Hindlimb muscle (tissue), 1 donor: ENCODE data around the gene KCTD21. TPM values are rescaled to one million over a fixed set of nuclear protein-coding genes. Genes with fewer than 3 reads are reported as not detected.
A peak's percentile ranks its signal among the peaks of the same experiment; 100 is the strongest.

Source experiments
- DNase-seq: peaks from one replicate; pipeline ENCODE4 v3.0.0-alpha.2; 2013
- polyA plus RNA-seq: library from polyadenylated mRNA; unstranded; fragments of 120-200 nt; gene quantifications from one replicate; pipeline ENCODE4 v1.2.1, GENCODE V29; 2013; ENCODE audit not compliant: insufficient read length

Gene KCTD21
- polyA plus RNA-seq, 1 donor, result 8.2 TPM

DNA sequence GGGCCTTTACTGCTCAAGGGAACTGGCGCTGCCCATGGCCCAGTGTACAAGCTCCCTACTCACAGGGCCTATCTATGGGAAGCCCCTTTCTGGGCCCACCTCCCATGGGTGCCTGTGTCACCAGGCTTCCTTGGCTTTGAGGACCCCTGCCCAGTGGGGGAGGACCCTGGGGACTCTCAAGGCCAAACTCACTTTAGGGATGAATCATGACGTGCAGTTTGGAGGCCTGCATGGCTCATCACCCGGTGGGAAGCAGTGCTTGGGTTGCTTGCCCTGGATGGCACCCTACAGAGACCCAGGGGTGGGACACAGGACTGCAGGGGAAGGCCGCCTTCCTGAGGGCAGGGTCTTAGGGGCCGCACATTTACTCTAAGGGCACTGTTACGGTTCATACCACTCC, 16.5 kb downstream of the KCTD21 start:
- no peak for DNase-seq

GRCh38 chr11:78170874-78171549, 17.4 kb downstream of the KCTD21 start:
- no peak for DNase-seq

DNA sequence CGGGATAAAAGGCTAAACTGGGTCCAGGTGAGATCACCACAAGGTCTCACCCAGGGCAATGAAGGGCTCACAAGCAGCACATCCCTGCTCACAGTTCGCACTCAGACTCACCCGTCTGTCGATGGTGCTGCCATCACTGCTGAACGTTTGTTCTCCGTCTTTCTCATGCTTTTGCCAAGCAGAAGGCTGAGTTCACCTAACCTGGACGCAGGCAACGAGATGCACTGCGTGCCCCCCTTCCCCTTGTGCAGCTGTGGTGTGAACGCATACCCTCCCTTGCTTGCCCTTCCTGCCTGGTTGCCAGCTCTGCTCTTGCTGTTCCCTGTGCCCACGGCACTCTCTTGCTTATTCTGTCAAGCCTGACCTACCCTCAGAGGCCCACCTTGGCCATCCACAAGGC, 18.0 kb downstream of the KCTD21 start:
- DNase-seq, result no peak

DNA sequence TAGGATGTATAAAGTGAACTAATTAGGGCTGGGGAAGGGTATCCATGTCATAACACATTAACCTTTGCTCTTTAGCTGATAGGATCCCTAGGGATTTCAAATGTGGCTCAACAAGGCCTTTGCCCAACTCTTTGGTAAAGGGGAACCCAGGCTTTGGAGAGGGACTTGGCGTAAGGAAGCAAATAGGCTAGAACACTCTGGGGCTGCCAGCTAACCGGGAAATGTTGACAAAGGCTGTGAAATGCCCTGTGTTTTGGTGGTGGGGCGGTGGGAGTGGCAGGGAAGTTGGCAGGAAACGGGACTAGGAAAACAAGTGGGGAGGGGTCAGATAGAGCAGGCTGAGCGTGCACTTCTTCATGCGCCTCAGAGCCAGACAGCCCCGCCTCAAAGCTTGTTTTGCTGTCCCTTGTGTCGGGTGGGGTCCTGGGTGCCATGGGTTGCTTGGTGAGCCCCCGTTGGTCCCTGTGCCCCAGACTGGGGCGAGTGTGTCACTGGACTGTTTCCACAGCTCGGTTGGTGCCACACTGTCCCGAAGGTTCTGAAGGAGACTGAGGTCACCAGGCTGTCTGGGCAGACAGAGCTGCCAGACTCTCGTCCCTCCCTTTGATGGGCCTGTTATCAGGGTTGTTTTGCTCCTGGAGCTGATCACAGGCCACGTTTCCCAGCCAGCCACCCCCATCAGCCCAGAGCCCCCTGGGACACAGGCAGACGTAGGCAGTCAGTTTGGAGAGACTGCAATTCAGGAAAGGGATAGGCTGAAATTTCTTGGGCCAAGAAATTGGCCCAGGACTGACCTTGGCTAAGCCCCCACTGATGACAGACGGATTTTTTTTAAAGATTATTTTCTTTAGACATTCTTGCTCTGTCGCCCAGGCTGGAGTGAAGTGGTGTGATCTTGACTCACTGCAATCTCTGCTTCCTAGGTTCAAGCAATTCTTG, 19.6 kb downstream of the KCTD21 start:
- peak; percentile 43 for DNase-seq

GRCh38 chr11:78166855-78167469, 21.5 kb downstream of the KCTD21 start:
- no peak for DNase-seq

DNA sequence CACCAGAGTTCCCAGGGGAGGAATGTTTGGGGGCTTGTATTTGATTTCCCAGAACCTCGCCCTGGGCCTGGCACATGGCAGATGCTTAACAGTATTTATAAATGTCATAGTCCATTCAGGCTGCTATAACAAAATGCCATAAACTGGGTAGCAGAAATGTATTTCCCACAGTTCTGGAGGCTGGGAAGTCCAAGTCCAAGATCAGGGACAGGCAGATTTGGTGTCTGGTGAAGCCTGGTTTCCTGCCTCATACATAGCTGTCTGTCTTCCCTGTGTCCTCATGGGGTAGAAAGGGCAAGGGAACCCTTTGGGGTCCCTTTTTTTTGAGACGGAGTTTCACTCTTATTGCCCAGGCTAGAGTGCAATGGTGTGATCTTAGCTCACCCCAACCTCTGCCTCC, 24.0 kb downstream of the KCTD21 start:
- DNase-seq, result no peak

DNA sequence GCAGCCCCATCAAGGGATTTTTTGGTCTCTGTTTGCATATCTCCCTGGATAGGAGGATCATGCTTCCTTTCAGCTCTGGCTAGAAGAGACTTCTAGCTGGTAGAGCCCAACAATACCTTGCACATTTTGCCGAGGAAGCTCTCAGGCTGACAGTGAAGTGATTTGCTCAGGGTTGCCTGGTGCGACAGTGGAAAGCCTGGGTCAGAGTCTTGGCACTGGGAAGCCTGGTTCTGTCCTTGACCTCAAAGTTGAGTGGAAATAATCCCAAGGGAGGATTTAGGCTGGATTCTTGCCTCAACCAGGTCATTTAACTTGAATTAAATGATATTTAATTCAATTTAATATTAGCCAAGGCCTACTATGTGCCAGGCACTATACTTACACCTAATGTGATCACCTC, 24.6 kb downstream of the KCTD21 start:
- no peak for DNase-seq

- DNase-seq, result peak; percentile 29
These were observed 26.5 kb downstream of the KCTD21 start for GRCh38 chr11:78161962-78162371.

DNA sequence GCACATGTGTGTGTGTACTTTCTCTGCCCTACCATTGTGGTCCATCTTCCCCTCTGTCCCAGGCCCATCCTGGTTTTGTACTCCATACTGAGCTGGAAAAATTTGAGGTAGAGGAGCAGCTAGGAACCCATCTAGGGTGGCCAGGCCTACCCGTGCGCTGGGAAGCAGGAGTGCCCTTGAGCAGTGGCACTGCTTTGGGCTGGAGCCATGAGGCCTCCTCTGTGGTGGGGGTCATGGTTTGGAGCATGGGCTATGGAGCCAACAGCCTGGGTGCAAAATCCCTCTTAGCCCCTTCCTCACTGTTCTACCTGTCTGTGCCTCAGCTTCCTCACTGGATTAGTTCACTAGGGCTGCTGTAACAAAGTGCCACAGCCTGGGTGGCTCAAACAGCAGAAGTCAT, 27.1 kb downstream of the KCTD21 start:
- no peak for DNase-seq

DNA sequence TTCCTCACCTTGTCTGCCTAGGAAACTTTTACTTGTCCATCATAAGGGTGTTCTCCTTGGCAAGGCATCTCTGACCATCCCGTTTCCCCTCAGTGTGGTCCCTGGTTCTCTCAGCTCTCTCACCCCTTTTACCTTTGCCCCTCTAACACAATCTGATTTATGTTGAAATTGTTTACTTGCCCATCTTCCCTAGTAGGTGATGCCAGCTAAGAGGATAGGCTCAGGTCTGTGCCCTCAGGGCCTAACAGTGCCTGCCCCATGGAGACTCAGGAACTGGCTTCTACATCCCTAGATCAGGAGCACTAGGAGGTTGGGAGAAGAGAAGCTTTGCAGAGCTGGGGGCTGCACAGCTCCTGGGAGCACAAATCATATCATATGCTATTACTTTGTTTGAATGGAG, 27.9 kb downstream of the KCTD21 start:
- no peak for DNase-seq

DNA sequence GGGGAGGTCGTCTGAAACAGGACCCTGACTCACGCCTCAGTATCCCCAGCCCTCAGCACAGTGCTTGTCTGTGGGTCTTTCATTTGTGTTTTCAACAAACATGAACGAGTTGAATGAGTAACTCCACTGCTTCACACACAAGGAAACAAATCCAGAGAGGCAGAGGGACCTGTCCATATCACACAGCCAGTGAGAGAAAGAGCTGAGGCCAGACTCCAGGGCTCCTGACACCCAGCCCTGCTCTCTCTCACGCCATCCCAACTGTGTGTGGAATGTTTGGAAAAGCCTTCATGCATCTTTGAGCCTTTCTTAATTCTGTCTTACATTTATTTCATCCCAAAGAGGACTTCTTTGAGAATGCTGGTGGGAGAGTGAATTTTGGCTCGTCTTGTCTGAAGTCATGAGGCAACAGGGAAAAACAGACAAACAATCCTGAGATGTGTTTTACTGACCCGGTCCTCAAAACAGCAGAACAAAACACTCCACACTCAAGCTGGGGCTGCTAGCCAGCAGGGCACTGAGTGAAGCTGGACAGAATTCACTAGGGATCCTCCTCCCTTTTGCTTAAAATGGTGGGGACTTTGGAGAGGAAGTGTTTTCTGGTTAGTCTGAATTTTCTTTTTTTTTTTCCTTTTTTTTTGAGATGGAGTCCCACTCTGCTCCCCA, 29.3 kb downstream of the KCTD21 start:
- DNase-seq, result no peak

DNA sequence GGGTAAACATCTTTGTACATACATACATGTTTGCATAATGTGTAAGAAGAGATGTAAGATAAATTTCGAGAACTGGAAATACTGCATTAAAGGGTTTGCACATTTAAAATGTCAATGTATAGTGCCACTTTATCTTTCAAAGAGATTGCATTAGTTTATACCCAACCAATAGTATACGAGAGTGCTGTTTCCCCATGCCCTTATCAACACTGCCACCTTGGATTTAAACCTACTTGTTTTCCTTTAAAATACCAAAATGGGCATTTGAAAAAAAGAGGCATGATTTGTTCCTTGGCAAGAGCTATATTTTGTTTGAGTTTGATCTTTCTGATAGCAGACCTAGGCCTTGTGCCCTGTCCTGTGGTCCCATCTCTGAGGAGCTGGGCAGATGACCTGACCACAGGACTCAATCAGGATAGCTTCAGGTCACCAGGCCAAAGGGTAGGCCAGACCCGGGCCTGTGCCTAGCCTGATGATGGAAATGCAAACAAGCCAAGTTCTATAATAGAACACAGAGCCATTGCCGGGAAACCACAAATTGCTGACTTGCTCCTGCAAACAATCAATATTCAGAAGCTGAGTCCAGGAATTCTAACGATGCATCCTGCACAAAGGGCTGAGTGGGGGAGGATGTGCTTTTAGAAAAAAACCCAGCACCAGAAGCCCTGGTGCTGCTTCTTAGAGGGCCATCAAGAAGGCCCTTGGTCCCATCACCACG, 32.1 kb downstream of the KCTD21 start:
- DNase-seq, result no peak

- no peak for DNase-seq
These were observed 36.6 kb downstream of the KCTD21 start for GRCh38 chr11:78151804-78152203.

- no peak for DNase-seq
These were observed 37.7 kb downstream of the KCTD21 start for GRCh38 chr11:78150754-78151153.

- DNase-seq, result no peak
These were observed 38.1 kb downstream of the KCTD21 start for GRCh38 chr11:78150346-78150745.

DNA sequence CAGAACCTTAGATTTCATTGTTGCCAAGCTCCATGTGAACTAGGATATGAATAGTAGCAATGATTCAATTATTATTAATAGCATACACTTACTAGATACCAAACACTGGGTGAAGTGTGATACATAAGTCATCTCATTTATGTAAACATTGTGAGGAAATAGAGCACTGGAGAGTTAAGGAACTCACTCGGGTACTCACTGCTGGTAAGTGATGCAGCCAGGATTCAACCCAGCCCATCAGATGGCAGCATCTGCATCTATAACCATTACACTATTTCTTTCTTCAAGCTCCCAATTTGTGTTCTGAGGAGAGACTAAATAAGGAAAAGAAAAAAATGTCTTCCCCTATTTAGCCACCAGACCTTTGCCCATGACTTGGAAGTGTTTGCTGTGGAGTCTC, 38.8 kb downstream of the KCTD21 start:
- no peak for DNase-seq

- DNase-seq, result no peak
These were observed 40.6 kb downstream of the KCTD21 start for GRCh38 chr11:78147807-78148206.

DNA sequence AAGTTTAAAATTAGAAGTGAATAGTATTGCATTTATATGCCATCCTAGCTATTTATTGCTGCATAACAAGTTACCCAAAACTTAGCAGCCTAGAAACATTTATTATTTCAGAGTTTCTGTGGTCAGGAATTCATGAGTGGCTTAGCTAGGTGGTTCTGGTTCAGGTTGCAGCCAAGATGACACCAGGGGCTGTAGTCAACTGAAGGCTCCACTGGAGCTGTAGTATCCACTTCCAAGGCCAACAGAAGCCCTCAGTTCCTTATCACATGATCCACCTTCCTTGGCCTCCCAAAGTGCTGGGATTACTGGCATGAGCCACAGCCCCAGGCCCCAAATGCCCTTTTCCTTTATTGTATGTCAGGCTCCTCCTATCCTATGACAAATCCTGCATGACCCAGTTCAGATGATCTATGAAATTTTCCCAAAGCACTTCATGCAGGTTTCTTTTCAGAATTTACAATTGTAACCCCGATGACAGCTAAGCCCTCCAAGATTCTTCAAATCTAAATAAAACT, 42.9 kb downstream of the KCTD21 start:
- no peak for DNase-seq

GRCh38 chr11:78140392-78141077, 47.9 kb downstream of the KCTD21 start:
- no peak for DNase-seq

- peak; percentile 96 for DNase-seq
These were observed 48.7 kb downstream of the KCTD21 start, which contains the start of gene ALG8 for GRCh38 chr11:78139422-78140391. Gene ALG8 (minus strand): TSS chr11:78139626. CDS start chr11:78139588, 38 bp downstream.
